ENCODE measurements around the gene RPS6KA2.
"Not testable (repeated sequence)": the region's sequence is repeated elsewhere in the genome, so short reads cannot be mapped to it uniquely, and the experiment has no call there.

DNA sequence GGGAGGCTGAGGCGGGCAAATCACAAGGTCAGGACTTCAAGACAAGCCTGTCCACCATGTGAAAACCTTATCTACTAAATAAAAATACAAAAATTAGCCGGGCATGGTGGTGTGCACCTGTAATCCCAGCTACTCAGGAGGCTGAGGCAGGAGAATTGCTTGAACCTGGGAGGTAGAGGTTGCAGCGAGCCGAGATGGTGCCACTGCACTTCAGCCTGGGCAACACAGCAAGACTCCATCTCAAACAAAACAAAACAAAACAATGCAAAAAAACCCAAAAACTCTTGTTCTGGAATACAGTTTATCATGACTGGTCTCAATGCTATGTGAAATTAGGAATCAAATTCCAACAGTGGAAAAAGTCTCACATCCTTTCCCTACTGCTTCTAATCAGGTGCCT, 264.6 kb downstream of the RPS6KA2 start:
- TF ChIP-seq CTCF (conservative IDR thresholded peaks at IDR 0.05); ZFX (IDR thresholded peaks at IDR 0.05): not testable (repeated sequence)

All from C4-2B (cell line).